KMS-11 (cell line): ENCODE results near the gene GCKR.

Source experiments
- H2AFZ ChIP-seq: fragments of 200-600 bp; sonication (generic); 2 replicates; pipeline ENCODE4 v1.6.1; 2016; ENCODE audit warnings: antibody characterized with exemption, mixed run types, low read depth
- H3K27ac ChIP-seq: fragments of 200-600 bp; sonication (generic); 2 replicates; pipeline ENCODE4 v1.6.1; 2016; ENCODE audit warnings: mild to moderate bottlenecking, mixed run types
- H3K27me3 ChIP-seq: fragments of 200-600 bp; sonication (generic); 2 replicates; pipeline ENCODE4 v1.6.1; 2017; ENCODE audit warnings: mild to moderate bottlenecking, low read depth, mixed run types, moderate library complexity; ENCODE audit not compliant: insufficient read depth
- H3K36me3 ChIP-seq: fragments of 200-600 bp; sonication (generic); 2 replicates; pipeline ENCODE4 v1.6.1; 2017; ENCODE audit warnings: mild to moderate bottlenecking, mixed run types; ENCODE audit not compliant: insufficient read depth
- H3K4me1 ChIP-seq: fragments of 200-600 bp; sonication (generic); 2 replicates; pipeline ENCODE4 v1.6.1; 2016; ENCODE audit warnings: mild to moderate bottlenecking, low read depth, mixed run types; ENCODE audit not compliant: poor library complexity, severe bottlenecking
- H3K4me2 ChIP-seq: fragments of 200-600 bp; sonication (generic); 2 replicates; pipeline ENCODE4 v1.7.0; 2016; ENCODE audit warnings: mild to moderate bottlenecking, mixed run types
- H3K4me3 ChIP-seq: fragments of 200-600 bp; sonication (generic); IDR thresholded peaks from 2 replicates; pipeline ENCODE4 v1.6.1; 2017; ENCODE audit warnings: low read depth, low read length, mixed read lengths; ENCODE audit not compliant: insufficient read depth
- H3K79me2 ChIP-seq: fragments of 200-600 bp; sonication (generic); 2 replicates; pipeline ENCODE4 v1.6.1; 2016; ENCODE audit warnings: low read depth, mixed run types; ENCODE audit not compliant: insufficient read depth
- H3K9ac ChIP-seq: fragments of 200-600 bp; sonication (generic); 2 replicates; pipeline ENCODE4 v1.6.1; 2016; ENCODE audit warnings: mild to moderate bottlenecking, mixed run types
- H4K20me1 ChIP-seq: fragments of 200-600 bp; sonication (generic); 2 replicates; pipeline ENCODE4 v1.6.1; 2016; ENCODE audit warnings: mild to moderate bottlenecking, mixed run types; ENCODE audit not compliant: insufficient read depth
- CTCF ChIP-seq: fragments of 200-600 bp; sonication (generic); conservative IDR thresholded peaks from 2 replicates; pipeline ENCODE4 v1.6.1; 2017; ENCODE audit warnings: low read depth, mild to moderate bottlenecking, antibody characterized with exemption, low read length, moderate library complexity, mixed read lengths

The GCKR gene

GRCh38 chr2:27509326-27509725, 12.7 kb downstream of the GCKR start:
- Histone ChIP-seq H3K79me2 (no peaks in the 10 kb centered on the region), H3K9ac (no peak overlapping the region), H3K4me2 (no peak overlapping the region), H3K27me3 (no peaks in the 10 kb centered on the region), H3K4me1 (no peaks in the 10 kb centered on the region), H2AFZ (peak overlapping the region; percentile 18; the same call in 1 of the 2 replicates), H3K27ac (no peak overlapping the region), H3K36me3 (no peaks in the 10 kb centered on the region), H3K4me3 (no peak overlapping the region), H4K20me1 (no peaks in the 10 kb centered on the region)
- no peak for TF ChIP-seq CTCF

DNA sequence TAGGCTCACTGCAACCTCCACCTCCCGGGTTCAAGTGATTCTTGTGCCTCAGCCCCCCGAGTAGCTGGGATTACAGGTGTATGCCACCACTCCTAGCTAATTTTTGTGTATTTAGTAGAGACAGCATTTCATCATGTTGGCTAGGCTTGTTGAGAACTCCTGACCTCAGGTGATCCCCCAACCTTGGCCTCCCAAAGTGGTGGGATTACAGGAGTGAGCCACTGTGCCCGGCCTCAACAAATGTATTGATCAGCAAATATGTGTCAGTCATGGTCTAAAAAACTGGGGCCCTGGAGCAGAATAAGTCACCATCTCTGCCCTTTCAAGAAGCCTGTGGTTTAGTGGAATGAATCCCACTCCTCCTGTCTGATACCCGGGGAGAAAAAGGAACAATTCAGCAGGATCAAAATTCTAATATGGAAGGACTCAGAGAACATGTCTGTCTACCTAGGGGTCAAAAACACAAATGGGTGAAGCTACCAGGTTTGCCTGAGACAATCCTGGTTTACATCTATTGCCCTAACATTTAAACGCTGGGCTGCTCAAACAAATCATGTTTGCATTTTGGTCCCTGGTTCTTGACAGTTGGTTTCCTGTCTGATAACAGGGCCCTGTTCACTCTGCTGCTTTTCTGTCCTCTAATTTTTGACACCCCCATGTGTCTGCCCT, 21.6 kb downstream of the GCKR start:
- H3K27ac ChIP-seq, result no peak overlapping the region
- H3K79me2 ChIP-seq, result no peaks in the 10 kb centered on the region
- no peaks in the 10 kb centered on the region for H4K20me1 ChIP-seq
- no peak for TF ChIP-seq CTCF
- H3K36me3 ChIP-seq, result no peaks in the 10 kb centered on the region
- no peak overlapping the region for H3K4me3 ChIP-seq
- no peaks in the 10 kb centered on the region for H3K27me3 ChIP-seq
- H3K4me2 ChIP-seq, result no peak overlapping the region
- H3K4me1 ChIP-seq, result no peaks in the 10 kb centered on the region
- no peak overlapping the region for H3K9ac ChIP-seq
- H2AFZ ChIP-seq, result no peak overlapping the region

DNA sequence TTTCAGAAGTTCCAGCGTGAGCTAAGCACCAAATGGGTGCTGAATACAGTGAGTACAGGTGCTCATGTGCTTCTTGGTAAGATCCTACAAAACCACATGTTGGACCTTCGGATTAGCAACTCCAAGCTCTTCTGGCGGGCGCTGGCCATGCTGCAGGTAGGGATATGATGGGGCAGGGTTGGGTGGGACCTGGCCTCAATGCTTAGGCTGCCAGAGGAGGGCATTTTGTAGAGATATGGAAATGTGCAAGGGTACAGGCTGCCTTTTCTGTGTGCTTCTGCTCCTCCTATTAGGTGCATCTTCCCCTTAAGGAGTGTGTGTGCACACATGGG, 22.1 kb downstream of the GCKR start:
- Histone ChIP-seq H3K9ac (no peak overlapping the region), H2AFZ (no peak overlapping the region), H3K36me3 (no peaks in the 10 kb centered on the region), H3K79me2 (no peaks in the 10 kb centered on the region), H4K20me1 (no peaks in the 10 kb centered on the region), H3K4me2 (no peak overlapping the region), H3K4me1 (no peaks in the 10 kb centered on the region), H3K27me3 (no peaks in the 10 kb centered on the region), H3K27ac (no peak overlapping the region), H3K4me3 (no peak overlapping the region)
- TF ChIP-seq CTCF, result no peak

DNA sequence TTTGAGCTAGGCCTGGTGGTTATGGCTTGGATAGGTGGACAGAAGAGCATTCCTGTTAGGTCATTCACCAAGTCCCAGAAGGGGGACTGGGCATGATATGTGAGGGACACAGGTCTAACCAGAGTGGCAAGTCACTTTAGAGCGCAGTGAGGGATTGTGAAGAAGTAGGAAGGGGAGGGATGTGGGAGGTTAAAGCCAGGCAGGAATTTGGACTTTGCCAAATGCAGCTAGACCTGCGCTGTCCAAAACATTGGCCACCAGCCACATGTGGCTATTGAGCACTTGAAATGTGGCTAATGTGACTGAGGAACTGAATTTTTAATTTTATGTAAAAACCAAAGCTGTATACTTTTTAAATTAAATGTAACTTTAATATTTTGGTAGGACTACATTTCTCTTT, 23.7 kb downstream of the GCKR start:
- Histone ChIP-seq H2AFZ (no peak overlapping the region), H3K27me3 (no peaks in the 10 kb centered on the region), H3K79me2 (no peaks in the 10 kb centered on the region), H3K27ac (no peak overlapping the region), H3K9ac (no peak overlapping the region), H4K20me1 (no peaks in the 10 kb centered on the region), H3K36me3 (no peaks in the 10 kb centered on the region), H3K4me2 (no peak overlapping the region), H3K4me3 (no peak overlapping the region), H3K4me1 (no peaks in the 10 kb centered on the region)
- TF ChIP-seq CTCF, result no peak
